Stimulated activated effector memory CD8-positive, alpha-beta T cell treated with anti-CD3 and anti-CD28 coated beads, Interleukin-12 subunit alpha, Interleukin-12 subunit beta, amount 100 ng/mL, for 72 hours (primary cell): ENCODE results near the gene GRID2IP.
"Not testable (repeated sequence)": the region's sequence is repeated elsewhere in the genome, so short reads cannot be mapped to it uniquely, and the experiment has no call there.

Source experiments
- ATAC-seq: fragments of 150-1000 bp; cut with Tn5 transposase; 2 replicates; pipeline ENCODE4 v1.10.0; 2021
- DNase-seq, 2 donors: peaks; one replicate each; pipeline ENCODE4 v3.0.0; 2021 to 2022; ENCODE audit warnings: low spot score in 2 of 2
- H3K27ac Mint-ChIP-seq: one replicate; pipeline ENCODE4 v1.8.0; 2022; ENCODE audit warnings: mild to moderate bottlenecking, mixed read lengths
- H3K36me3 Mint-ChIP-seq: one replicate; pipeline ENCODE4 v1.8.0; 2022; ENCODE audit warnings: mild to moderate bottlenecking, mixed read lengths
- H3K4me1 Mint-ChIP-seq: one replicate; pipeline ENCODE4 v1.8.0; 2022; ENCODE audit warnings: mixed read lengths
- H3K4me3 Mint-ChIP-seq: one replicate; pipeline ENCODE4 v1.8.0; 2022; ENCODE audit warnings: mild to moderate bottlenecking, mixed read lengths
- H3K9me3 Mint-ChIP-seq: one replicate; pipeline ENCODE4 v1.8.0; 2022; ENCODE audit warnings: mixed read lengths

GRID2IP gene

DNA sequence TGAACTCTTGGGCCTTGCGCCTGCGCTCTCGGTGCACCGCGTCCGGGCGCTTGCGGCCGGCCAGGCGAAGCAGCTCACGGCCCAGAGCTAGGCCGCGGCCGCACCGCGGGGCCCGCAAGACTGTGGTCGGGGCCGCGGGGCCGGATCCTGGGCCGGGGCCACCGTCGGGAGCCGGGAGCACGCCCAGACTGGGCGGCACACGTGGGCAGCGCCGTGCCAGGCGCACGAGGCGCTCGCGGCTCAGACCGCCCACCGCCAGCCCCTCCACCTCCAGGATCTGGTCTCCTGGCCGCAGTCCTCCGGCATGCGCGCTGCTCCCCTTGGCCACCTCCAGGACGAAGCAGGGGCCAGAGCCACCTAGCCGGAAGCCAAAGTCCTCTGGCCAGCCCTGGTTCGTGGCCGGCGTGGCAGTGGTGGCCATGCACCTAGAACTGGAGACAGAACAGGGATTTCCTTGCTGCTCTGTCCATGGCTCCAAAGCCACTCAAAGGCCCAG lies at the start of gene GRID2IP:
Gene GRID2IP (minus strand): TSS at position 446 of the 496 bp plus-strand sequence. CDS start 25 bp downstream, at position 421.
- peaks cover 5% of the 10 kb centered on the region for H3K4me1 Mint-ChIP-seq
- DNase-seq: no peak
- no peaks in the 10 kb centered on the region for H3K36me3 Mint-ChIP-seq
- no peaks in the 10 kb centered on the region for H3K9me3 Mint-ChIP-seq
- no peak within 1 kb of the TSS for H3K27ac Mint-ChIP-seq
- no peak within 1 kb of the TSS for H3K4me3 Mint-ChIP-seq
- ATAC-seq: no peak

GRCh38 chr7:6600093-6600492 lies 48.8 kb upstream of the GRID2IP start:
- ATAC-seq (no peak), DNase-seq (no peak)
- Mint-ChIP-seq H3K36me3 (peaks cover 95% of the 10 kb centered on the region), H3K4me3 (no peak overlapping the region), H3K4me1 (peaks cover 6% of the 10 kb centered on the region), H3K27ac (no peak overlapping the region), H3K9me3 (no peaks in the 10 kb centered on the region)

DNA sequence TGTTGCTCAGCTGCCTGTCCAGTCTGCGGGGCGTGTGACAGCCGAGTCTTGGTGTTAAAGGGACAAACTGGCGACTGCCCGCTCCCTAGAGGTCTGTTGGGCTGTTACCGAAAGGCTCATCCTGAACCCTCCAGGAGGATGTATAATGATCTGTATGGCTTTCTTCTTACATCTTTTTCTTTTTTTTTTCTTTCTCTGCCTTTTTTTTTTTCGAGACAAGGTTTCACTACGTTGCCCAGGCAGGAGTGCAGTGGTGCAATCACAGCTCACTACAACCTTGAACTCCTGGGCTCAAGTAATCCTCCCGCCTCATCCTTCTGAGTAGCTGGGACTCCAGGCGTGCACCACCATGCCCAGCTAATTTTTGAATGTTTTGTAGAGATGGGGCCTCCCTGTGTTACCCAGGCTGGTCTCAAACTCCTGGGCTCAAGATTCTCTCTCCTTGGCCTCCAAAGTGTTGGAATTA lies 39.4 kb upstream of the GRID2IP start:
- Mint-ChIP-seq H3K27ac (peak overlapping the region; percentile 93), H3K9me3 (no peaks in the 10 kb centered on the region), H3K4me3 (peak overlapping the region; percentile 91), H3K36me3 (peaks cover 88% of the 10 kb centered on the region), H3K4me1 (peaks cover 20% of the 10 kb centered on the region)
- ATAC-seq: no peak
- DNase-seq: no peak

DNA sequence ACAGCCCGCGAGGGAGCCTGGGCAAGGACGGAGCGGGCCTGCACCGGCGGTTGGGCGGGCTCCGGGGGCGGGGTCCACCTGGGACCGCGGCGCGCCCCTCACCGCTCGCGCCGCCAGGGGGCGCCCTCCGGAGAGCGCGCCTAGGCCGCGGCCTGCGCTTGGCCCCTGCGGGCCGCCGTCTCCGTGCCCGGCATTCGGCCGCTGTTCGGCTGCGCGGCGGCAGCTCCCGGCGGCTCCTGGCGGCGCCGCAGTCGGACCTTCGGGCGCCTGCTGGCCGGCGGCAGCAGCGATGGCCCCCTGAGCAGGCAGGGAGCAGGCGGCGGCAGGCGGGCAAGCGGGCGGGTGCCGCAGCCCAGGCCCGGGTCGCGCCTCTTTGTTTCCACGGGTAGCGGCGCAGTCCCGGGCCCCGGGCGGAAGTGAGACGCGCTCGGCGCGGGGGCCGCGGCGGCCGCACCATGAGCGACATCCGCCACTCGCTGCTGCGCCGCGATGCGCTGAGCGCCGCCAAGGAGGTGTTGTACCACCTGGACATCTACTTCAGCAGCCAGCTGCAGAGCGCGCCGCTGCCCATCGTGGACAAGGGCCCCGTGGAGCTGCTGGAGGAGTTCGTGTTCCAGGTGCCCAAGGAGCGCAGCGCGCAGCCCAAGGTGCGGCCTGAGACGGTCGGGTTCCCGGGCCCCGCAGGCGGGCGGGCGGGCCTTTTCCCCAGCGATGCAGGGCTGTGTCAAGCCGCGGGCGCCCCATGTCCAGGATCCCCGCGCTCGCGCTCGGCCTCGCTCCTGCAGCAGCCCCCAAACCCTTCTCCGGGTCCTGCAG lies 38.8 kb upstream of the GRID2IP start, which contains the start of gene INTS15:
Gene INTS15 (plus strand): TSS at position 193 of the 816 bp plus-strand sequence. CDS start 263 bp downstream, at position 456.
- H3K4me1 Mint-ChIP-seq: peaks cover 20% of the 10 kb centered on the region
- DNase-seq (peak; percentile 88 to 91), ATAC-seq (peak; percentile 93)
- no peaks in the 10 kb centered on the region for H3K9me3 Mint-ChIP-seq
- H3K4me3 Mint-ChIP-seq: peak within 1 kb of the TSS; percentile 91
- H3K36me3 Mint-ChIP-seq: peaks cover 87% of the 10 kb centered on the region
- H3K27ac Mint-ChIP-seq: peak within 1 kb of the TSS; percentile 93

DNA sequence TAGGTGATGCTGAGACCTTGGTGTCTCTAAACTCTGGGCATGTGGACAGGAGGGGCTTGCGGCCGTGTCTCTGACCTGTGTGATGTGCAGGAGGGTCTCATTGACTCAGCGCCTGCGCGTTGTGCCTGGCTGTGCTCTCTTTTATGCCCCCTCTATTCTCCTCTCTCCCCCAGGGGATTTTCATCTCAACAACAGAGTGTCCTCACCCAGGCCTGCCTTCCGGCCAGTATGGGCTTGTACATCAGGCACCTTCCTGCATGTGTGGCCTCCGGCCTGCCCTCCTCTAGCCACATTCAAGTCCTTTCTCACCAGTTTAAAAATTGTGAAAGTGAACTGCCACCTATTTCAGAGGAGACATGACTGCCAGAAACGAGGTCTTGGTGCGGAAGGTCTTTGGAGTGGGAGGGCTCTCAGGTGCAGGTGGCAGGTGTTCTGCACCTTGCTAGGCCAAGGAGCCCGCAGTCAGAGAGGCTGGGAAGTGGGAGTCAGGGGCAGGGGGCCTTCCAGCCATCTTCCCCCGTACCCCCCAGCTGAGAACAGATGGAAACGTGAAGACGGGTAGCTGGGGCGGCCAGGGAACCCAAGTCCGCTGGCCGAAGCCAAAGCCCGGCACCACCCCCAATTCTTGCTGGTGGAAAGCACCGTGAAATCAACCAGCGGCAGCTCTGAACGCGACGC lies 38.0 kb upstream of the GRID2IP start:
- Mint-ChIP-seq H3K4me1 (peaks cover 20% of the 10 kb centered on the region), H3K9me3 (no peaks in the 10 kb centered on the region), H3K36me3 (peaks cover 87% of the 10 kb centered on the region), H3K4me3 (peak overlapping the region; percentile 91), H3K27ac (peak overlapping the region; percentile 63)
- no peak for DNase-seq
- no peak for ATAC-seq

- Mint-ChIP-seq H3K4me3 (peak overlapping the region; percentile 91), H3K36me3 (peaks cover 87% of the 10 kb centered on the region), H3K9me3 (no peaks in the 10 kb centered on the region), H3K27ac (no peak overlapping the region), H3K4me1 (peaks cover 20% of the 10 kb centered on the region)
- ATAC-seq: no peak
- DNase-seq: no peak
These were observed 37.3 kb upstream of the GRID2IP start for GRCh38 chr7:6588566-6588965.

- H3K36me3 Mint-ChIP-seq: peaks cover 87% of the 10 kb centered on the region
- ATAC-seq: not testable (repeated sequence)
These were observed 34.6 kb upstream of the GRID2IP start for GRCh38 chr7:6585746-6586432.

GRCh38 chr7:6579446-6579845 lies 28.2 kb upstream of the GRID2IP start:
- DNase-seq (no peak), ATAC-seq (no peak)
- Mint-ChIP-seq H3K4me3 (peak overlapping the region; percentile 82), H3K27ac (peak overlapping the region; percentile 96), H3K4me1 (peaks cover 23% of the 10 kb centered on the region), H3K36me3 (peaks cover 53% of the 10 kb centered on the region), H3K9me3 (no peaks in the 10 kb centered on the region)

More at GRCh38 chr7:6585746-6586432, 34.6 kb upstream of the GRID2IP start:
- not testable (repeated sequence) for DNase-seq, H3K4me3 Mint-ChIP-seq, H3K27ac Mint-ChIP-seq, H3K9me3 Mint-ChIP-seq
- peaks cover 25% of the 10 kb centered on the region for H3K4me1 Mint-ChIP-seq

DNA sequence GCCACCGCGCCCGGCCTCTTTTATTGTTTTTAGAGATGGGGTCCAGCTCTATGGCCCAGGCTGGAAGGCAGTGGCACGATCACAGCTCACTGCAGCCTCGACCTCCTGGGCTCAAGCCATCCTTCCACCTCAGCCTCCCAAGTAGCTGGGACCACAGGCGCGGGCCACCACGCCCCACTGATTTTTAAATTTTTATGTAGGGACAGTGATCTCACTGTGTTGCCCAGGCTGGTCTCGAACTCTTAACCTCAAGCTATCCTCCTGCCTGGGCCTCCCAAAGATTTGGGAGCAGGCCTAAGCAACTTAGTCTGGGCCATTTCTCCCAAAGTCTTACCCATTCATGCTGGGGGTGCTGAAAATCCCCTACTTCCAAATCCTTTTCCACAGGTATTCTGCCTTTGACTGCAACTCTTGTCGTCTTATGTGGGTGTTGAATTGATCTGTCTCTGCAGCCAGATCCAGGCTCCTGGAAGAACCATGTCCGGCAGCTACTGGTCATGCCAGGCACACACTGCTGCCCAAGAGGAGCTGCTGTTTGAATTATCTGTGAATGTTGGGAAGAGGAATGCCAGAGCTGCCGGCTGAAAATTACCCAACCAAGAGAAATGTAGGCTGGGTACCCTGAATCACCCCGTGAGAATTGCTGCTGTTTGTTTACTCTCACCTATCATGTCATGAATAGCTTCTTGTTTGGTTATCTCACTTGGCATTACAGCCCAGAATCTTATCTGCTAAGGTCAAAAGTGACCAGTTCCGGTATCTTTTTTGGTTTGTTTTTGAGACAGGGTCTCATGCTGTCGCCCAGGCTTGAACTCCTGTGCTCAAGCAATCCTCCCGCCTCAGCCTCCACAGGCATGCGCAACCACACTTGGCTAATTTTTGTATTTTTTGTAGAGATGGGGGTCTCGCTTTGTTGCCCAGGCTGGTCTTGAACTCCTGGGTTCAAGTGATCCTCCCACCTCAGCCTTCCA lies 27.1 kb upstream of the GRID2IP start:
- ATAC-seq: no peak
- Mint-ChIP-seq H3K36me3 (peaks cover 43% of the 10 kb centered on the region), H3K4me3 (peak overlapping the region; percentile 82), H3K27ac (peak overlapping the region; percentile 96), H3K4me1 (peaks cover 23% of the 10 kb centered on the region), H3K9me3 (no peaks in the 10 kb centered on the region)
- DNase-seq: no peak

- ATAC-seq (peak; percentile 98), DNase-seq (peak; percentile 82 to 93)
- peak within 1 kb of the TSS; percentile 96 for H3K27ac Mint-ChIP-seq
- peaks cover 34% of the 10 kb centered on the region for H3K36me3 Mint-ChIP-seq
- peak within 1 kb of the TSS; percentile 82 for H3K4me3 Mint-ChIP-seq
- H3K9me3 Mint-ChIP-seq: no peaks in the 10 kb centered on the region
- H3K4me1 Mint-ChIP-seq: peaks cover 23% of the 10 kb centered on the region
These were observed 26.3 kb upstream of the GRID2IP start, which contains the start of gene ZDHHC4 for GRCh38 chr7:6577369-6578113. ZDHHC4 (plus strand) TSS chr7:6577454; CDS start chr7:6580562, 3,108 bp downstream.

DNA sequence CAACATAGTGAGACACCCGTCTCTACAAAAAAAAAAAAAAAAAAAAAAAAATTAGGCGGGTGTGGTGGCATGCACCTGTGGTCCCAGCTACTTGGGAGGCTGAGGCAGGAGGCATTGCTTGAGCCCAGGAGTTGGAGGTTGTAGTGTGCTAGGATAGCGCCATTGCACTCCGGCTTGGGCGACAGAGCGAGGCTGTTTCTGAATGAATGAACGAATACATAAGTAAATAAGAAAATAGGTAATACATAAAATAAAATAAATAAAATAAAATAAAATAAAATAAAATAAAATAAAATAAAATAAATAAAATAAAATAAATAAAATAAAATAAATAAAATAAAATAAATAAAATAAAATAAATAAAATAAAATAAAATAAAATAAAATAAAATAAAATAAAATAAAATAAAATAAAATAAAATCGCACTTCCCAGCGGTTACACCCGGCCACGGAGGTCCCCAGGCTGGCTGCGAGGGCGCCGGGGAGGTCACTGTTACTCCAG lies 25.7 kb upstream of the GRID2IP start:
- H3K4me1 Mint-ChIP-seq: peaks cover 23% of the 10 kb centered on the region
- ATAC-seq, H3K27ac Mint-ChIP-seq, H3K9me3 Mint-ChIP-seq, DNase-seq: not testable (repeated sequence)
- peaks cover 28% of the 10 kb centered on the region for H3K36me3 Mint-ChIP-seq
- peak overlapping the region; percentile 82 for H3K4me3 Mint-ChIP-seq

DNA sequence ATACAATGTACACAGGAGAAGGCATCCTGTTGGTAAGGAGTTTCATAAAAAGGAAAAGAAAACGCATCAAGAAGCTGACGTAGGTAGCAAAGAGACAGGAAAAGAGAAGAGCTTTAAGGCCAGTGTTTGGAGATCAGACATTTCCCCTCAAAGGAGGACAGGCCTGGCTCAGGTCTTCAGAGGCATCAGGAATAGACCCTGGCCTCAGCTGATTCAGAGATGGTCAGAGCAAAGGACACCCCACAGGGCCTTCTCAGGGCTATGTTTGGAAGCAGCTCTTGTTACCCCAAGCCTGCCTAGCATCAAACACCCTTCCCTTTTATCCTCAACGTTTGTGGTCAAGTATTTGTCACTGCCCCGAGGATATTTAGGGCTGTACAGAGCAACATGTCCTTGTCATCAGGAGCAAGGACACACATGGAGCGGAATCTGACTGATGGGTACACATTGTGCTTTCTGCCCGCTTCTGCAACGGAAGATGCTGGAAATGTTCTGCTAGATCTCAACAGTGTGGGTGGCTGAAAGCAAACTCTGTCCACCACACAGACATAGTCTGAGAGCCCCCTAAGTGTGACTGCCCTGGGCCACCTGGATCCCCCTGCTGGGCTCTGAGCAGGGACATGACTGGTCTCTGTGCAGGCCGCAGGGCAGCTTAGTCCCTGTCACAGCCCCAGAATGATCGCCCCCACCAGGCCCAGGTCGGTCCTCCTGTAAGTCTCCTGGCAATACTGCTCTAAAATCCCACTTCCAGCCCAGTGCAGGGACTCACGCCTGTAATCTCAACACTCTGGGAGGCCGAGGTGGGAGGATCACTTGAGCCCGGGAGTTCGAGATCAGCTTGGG lies 25.0 kb upstream of the GRID2IP start:
- H3K36me3 Mint-ChIP-seq: peaks cover 21% of the 10 kb centered on the region
- ATAC-seq (no peak), DNase-seq (no peak)
- H3K4me3 Mint-ChIP-seq: peak overlapping the region; percentile 82
- H3K4me1 Mint-ChIP-seq: peaks cover 19% of the 10 kb centered on the region
- H3K27ac Mint-ChIP-seq: no peak overlapping the region
- no peaks in the 10 kb centered on the region for H3K9me3 Mint-ChIP-seq
